OCI-LY7 (cell line): Measurements from ENCODE around the gene GPATCH8. TPM values are rescaled to one million over a fixed set of nuclear protein-coding genes. Genes with fewer than 3 reads are reported as not detected.
A peak's percentile ranks its signal among the peaks of the same experiment; 100 is the strongest.

Source experiments
- BruUV-seq: library from RNA; stranded (reverse); fragments of 400-500 nt; replicated peaks from 2 replicates; lab custom pipeline; 2021; lab: Mats Ljungman, UMichigan
- CTCF ChIA-PET: fragments of 300-600 bp; sonication (Branson Sonifier 250); formaldehyde crosslinking; loops from one replicate; lab custom pipeline; 2022; ENCODE audit warnings: antibody characterized with exemption; ENCODE audit not compliant: unreplicated experiment; lab: Charles Lee
- POLR2A ChIA-PET: fragments of 300-600 bp; sonication (Branson Sonifier 250); formaldehyde crosslinking; loops from one replicate; lab custom pipeline; 2022; ENCODE audit warnings: antibody characterized with exemption; lab: Charles Lee
- DNase-seq: peaks from one replicate; pipeline ENCODE4 v3.0.0-alpha.2; 2015; ENCODE audit warnings: low spot score
- H2AFZ ChIP-seq: fragments of 200-600 bp; sonication (generic), shearing (Covaris generic); 2 replicates; pipeline ENCODE4 v1.6.1; 2014; ENCODE audit warnings: mild to moderate bottlenecking, antibody characterized with exemption, low read length, moderate library complexity
- H3K27ac ChIP-seq: fragments of 200-600 bp; sonication (generic); 2 replicates; pipeline ENCODE4 v1.5.1; 2014; ENCODE audit warnings: mixed run types, low read depth, mild to moderate bottlenecking, moderate library complexity, low read length, inconsistent platforms; ENCODE audit not compliant: poor library complexity, severe bottlenecking
- H3K36me3 ChIP-seq: fragments of 200-600 bp; sonication (generic); 2 replicates; pipeline ENCODE4 v1.6.1; 2014; ENCODE audit warnings: mild to moderate bottlenecking, antibody characterized with exemption, low read length, moderate library complexity, mixed read lengths; ENCODE audit not compliant: insufficient read depth
- H3K4me1 ChIP-seq: fragments of 200-600 bp; sonication (generic); 2 replicates; pipeline ENCODE4 v1.5.1; 2014; ENCODE audit warnings: mild to moderate bottlenecking, low read length; ENCODE audit not compliant: insufficient read depth, poor library complexity, severe bottlenecking
- H3K4me2 ChIP-seq: fragments of 200-600 bp; sonication (generic); 2 replicates; pipeline ENCODE4 v1.6.1; 2014; ENCODE audit warnings: mild to moderate bottlenecking, low read length
- H3K4me3 ChIP-seq: fragments of 200-600 bp; sonication (generic); 2 replicates; pipeline ENCODE4 v1.5.1; 2014; ENCODE audit warnings: mild to moderate bottlenecking, low read depth, low read length; ENCODE audit not compliant: poor library complexity, severe bottlenecking
- H3K79me2 ChIP-seq: fragments of 200-600 bp; sonication (generic); 2 replicates; pipeline ENCODE4 v1.6.1; 2016; ENCODE audit warnings: low read depth, mild to moderate bottlenecking, low read length, moderate library complexity, mixed read lengths; ENCODE audit not compliant: insufficient read depth
- H3K9me2 ChIP-seq: fragments of 200-600 bp; sonication (generic); 2 replicates; pipeline ENCODE4 v1.6.1; 2016; ENCODE audit warnings: mild to moderate bottlenecking, low read length, mixed read lengths; ENCODE audit not compliant: insufficient read depth
- H3K9me3 ChIP-seq: fragments of 200-600 bp; sonication (generic); 2 replicates; pipeline ENCODE4 v1.6.1; 2014; ENCODE audit warnings: mild to moderate bottlenecking, mixed run types, low read length, mixed read lengths
- H4K20me1 ChIP-seq: fragments of 200-600 bp; sonication (generic); 2 replicates; pipeline ENCODE4 v1.6.1; 2014; ENCODE audit warnings: mild to moderate bottlenecking, antibody characterized with exemption, low read length, moderate library complexity, mixed read lengths; ENCODE audit not compliant: insufficient read depth
- EZH2phosphoT487 ChIP-seq: fragments of 200-600 bp; sonication (generic); IDR thresholded peaks from 2 replicates; pipeline ENCODE4 v1.6.1; 2018; ENCODE audit warnings: low read depth, borderline replicate concordance, mild to moderate bottlenecking, mixed run types, antibody characterized with exemption, low read length, moderate library complexity, mixed read lengths
- intact Hi-C: fragments of 100-400 bp; cut with micrococcal nuclease; formaldehyde crosslinking; loops from one replicate; pipeline ENCODE4 v1.10.0; 2022; ENCODE audit not compliant: unreplicated experiment
- total RNA-seq, 2 experiments: library from RNA; depleted of rRNA in 1 of 2; stranded (reverse); fragments of >200 nt in 1 of 2; shearing (Covaris generic) in 1 of 2; gene quantifications; 2 replicates each; pipeline ENCODE4 v1.2.3, GENCODE V29; 2014 to 2022
- TF ChIP-seq, protein P1 (sequence below): fragments of 200-600 bp; sonication (generic); conservative IDR thresholded peaks from 2 replicates; pipeline ENCODE4 v1.5.1; 2014; ENCODE audit warnings: mild to moderate bottlenecking, antibody characterized with exemption, low read length, moderate library complexity, mixed read lengths

The GPATCH8 gene
- total RNA-seq, 2 experiments from 2014 or later = 24.7 to 61.1 TPM

DNA sequence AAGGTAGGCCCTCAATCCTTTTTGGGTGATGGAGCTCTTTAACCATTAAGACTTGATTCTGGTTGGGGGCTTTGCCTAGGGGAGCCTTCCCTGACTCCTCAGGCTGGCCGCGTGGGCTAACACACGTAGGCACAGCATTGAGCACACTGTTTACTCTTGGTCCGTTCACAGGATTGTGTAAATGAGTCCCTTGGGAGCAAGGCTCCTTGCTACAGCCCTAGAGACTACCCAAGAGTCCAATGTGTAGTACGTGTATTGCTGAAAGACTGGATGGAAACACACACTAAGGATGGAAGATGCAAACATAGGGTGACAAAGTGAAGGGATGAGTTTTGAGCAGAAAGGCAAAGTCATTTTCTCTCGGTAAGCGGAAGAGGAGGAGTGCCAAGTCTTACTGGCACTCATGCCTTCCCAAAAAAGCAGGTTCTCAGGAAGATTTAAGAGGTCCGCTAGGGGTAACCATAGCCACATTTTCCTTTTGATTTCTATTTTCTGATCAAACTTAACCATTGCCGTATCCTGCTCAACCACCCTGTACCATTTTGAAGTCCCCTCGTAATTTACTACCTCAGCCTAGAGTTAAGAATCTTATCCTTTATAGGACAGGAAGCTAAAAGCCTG, 112.8 kb downstream of the GPATCH8 start:
- Histone ChIP-seq H3K79me2 (no peaks in the 10 kb centered on the region), H3K4me3 (no peak overlapping the region), H3K4me2 (no peak overlapping the region), H3K27ac (no peak overlapping the region), H3K36me3 (no peaks in the 10 kb centered on the region), H2AFZ (no peak overlapping the region), H3K4me1 (peaks cover 2% of the 10 kb centered on the region), H3K9me2 (no peaks in the 10 kb centered on the region), H4K20me1 (no peaks in the 10 kb centered on the region), H3K9me3 (no peaks in the 10 kb centered on the region)
- no TSS peak for BruUV-seq
- ChIA-PET CTCF (no interaction called here), POLR2A (interaction anchor here (0.6 kb wide), 1 partner anchor 420 kb away, joined by 4 read pairs; no protein-coding TSS in a partner anchor)
- TF ChIP-seq, protein P1, sequence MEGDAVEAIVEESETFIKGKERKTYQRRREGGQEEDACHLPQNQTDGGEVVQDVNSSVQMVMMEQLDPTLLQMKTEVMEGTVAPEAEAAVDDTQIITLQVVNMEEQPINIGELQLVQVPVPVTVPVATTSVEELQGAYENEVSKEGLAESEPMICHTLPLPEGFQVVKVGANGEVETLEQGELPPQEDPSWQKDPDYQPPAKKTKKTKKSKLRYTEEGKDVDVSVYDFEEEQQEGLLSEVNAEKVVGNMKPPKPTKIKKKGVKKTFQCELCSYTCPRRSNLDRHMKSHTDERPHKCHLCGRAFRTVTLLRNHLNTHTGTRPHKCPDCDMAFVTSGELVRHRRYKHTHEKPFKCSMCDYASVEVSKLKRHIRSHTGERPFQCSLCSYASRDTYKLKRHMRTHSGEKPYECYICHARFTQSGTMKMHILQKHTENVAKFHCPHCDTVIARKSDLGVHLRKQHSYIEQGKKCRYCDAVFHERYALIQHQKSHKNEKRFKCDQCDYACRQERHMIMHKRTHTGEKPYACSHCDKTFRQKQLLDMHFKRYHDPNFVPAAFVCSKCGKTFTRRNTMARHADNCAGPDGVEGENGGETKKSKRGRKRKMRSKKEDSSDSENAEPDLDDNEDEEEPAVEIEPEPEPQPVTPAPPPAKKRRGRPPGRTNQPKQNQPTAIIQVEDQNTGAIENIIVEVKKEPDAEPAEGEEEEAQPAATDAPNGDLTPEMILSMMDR = no peak
- no peak for TF ChIP-seq EZH2phosphoT487
- intact Hi-C loops = no loop called here
- no peak for DNase-seq

DNA sequence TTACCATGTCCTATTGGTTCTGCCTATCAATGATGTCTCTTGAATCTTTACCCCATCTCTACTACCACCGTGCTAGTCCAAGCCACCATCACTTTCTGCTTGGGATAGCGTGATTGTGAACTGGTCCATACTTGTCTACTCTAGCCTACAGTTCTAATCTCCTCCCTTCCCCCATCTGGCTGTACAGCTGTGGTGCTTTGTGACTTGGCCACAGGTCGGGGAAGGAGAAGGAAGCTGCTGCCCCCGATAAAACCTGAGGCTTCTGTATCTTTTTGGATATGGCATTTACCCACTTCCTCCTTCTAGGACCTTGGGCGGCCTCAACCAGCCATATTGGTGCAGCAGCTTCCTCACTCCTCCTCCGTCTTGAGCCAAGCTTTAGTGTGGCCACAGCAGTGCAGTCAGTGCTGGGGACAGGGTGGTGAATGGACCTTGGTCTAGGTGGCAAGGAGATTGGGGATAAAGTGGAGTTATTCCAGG, 113.4 kb downstream of the GPATCH8 start:
- no peak for TF ChIP-seq EZH2phosphoT487
- TF ChIP-seq, protein P1 = no peak
- ChIA-PET POLR2A (no interaction called here), CTCF (no interaction called here)
- no peaks in the 10 kb centered on the region for H4K20me1 ChIP-seq
- H3K4me3 ChIP-seq = no peak overlapping the region
- peaks cover 7% of the 10 kb centered on the region for H3K4me1 ChIP-seq
- no peak overlapping the region for H3K27ac ChIP-seq
- H3K79me2 ChIP-seq = no peaks in the 10 kb centered on the region
- peak; percentile 11 for DNase-seq
- H3K4me2 ChIP-seq = no peak overlapping the region
- no peaks in the 10 kb centered on the region for H3K9me2 ChIP-seq
- intact Hi-C loops = no loop called here
- H3K9me3 ChIP-seq = no peaks in the 10 kb centered on the region
- BruUV-seq = no TSS peak
- no peaks in the 10 kb centered on the region for H3K36me3 ChIP-seq
- no peak overlapping the region for H2AFZ ChIP-seq

GRCh38 chr17:44389281-44389680, 113.9 kb downstream of the GPATCH8 start, which contains the start of gene ITGA2B:
Gene ITGA2B, minus strand, starts transcription at chr17:44389649. Its CDS starts 176 bp downstream, at chr17:44389473.
- Histone ChIP-seq H2AFZ (no peak within 1 kb of the TSS), H3K4me2 (no peak within 1 kb of the TSS), H4K20me1 (no peaks in the 10 kb centered on the region), H3K9me2 (no peaks in the 10 kb centered on the region), H3K27ac (no peak within 1 kb of the TSS), H3K79me2 (no peaks in the 10 kb centered on the region), H3K36me3 (no peaks in the 10 kb centered on the region), H3K4me1 (peaks cover 7% of the 10 kb centered on the region), H3K9me3 (no peaks in the 10 kb centered on the region), H3K4me3 (no peak within 1 kb of the TSS)
- ChIA-PET CTCF (no interaction called here), POLR2A (no interaction called here)
- BruUV-seq = no TSS peak
- DNase-seq = no peak
- no peak for TF ChIP-seq EZH2phosphoT487
- TF ChIP-seq, protein P1 = no peak
- intact Hi-C loops = no loop called here
